Stimulated activated CD8-positive, alpha-beta memory T cell treated with anti-CD3 and anti-CD28 coated beads, Interleukin-4, amount 100 ng/mL, for 4 hours (primary cell): Measurements from ENCODE around the gene ARF5.

Source experiments
- DNase-seq, 2 donors: peaks; one replicate each; pipeline ENCODE4 v3.0.0-alpha.2; 2020; ENCODE audit warnings: low read depth in 2 of 2, low spot score in 1 of 2

The ARF5 gene

DNA sequence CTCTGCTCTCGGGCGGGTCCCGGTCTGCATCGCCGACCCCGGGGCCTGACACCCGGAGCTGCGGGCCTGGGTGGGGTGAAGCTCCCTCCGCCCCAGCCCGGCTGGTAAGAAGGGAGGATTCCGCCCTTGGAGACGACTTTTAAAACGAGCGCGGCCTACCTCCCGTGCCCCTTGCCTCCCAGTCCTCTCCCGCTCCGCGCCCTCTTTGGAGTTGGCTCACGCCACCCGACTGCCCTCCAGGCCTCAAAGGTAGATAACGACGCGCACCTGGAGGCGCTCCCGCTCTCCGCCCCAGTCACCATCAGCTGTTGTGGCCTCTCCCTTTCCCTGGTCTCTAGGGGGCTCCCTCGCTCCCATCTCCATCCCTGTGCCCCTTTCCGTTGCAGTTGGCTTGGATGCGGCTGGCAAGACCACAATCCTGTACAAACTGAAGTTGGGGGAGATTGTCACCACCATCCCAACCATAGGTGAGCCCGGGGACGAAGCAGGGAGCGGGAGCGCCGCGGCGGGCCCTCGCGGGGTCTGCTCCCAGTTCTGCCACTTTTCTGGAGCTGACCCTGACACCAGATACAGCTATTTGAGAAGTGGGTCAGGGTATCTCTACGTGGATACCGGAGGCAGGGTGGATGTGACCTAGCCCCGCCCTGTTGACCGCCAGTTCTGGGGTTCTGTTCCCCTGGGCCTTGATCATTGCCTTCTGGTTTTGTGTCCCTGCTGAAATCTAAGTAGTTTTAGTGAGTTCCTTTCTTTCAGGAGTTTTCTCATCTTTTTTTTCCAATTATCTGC lies 679 bp downstream of the ARF5 start:
- DNase-seq: no peak

- DNase-seq: no peak
Measured at GRCh38 chr7:127589896-127590295, 1.7 kb downstream of the ARF5 start.

GRCh38 chr7:127591189-127591588 lies 3.0 kb downstream of the ARF5 start:
- no peak for DNase-seq

- DNase-seq: no peak
Measured at GRCh38 chr7:127591591-127591990, 3.4 kb downstream of the ARF5 start.

DNA sequence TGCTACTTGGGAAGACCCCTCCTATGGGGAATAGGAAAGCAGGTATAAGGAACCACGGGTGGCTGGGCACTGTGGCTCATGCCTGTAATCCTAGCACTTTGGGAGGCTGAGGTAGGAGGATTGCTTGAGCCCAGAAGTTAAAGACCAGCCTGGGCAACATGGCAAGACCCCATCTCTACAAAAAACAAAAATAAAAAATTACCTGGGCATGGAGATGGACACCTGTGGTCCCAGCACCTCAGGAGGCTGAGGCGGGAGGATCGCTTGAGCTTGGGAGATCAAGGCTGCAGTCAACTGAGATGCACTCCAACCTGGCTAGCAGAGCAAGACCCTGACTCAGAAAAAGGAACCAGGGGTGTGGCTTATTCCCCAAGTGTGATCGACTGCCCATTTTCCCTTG lies 4.3 kb downstream of the ARF5 start:
- no peak for DNase-seq

GRCh38 chr7:127594490-127594889 lies 6.3 kb downstream of the ARF5 start:
- DNase-seq: no peak

- DNase-seq: no peak
Measured at GRCh38 chr7:127595737-127596136, 7.5 kb downstream of the ARF5 start.

GRCh38 chr7:127598318-127598717 lies 10.1 kb downstream of the ARF5 start:
- DNase-seq: no peak

GRCh38 chr7:127600885-127601284 lies 12.7 kb downstream of the ARF5 start:
- DNase-seq: no peak

DNA sequence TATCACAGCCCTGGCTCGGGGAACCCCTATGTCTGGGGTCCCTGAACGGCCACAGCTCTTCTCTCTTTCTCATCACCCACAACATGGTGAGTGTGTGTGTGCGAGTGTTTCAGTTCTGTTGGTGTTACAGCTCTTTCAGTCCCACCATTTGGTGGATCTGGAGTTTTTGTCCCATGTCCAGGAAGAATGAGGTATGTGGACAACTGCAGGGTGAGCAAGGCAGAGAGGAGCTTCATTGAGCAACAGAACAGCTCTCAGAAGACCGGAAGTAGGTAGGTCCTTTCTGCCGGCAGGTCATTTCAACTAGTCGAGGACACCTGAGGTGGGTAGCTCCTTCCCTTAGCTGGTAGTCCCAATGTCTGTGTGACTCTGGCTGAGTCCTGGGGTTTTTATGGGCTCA lies 20.2 kb downstream of the ARF5 start:
- DNase-seq: no peak

DNA sequence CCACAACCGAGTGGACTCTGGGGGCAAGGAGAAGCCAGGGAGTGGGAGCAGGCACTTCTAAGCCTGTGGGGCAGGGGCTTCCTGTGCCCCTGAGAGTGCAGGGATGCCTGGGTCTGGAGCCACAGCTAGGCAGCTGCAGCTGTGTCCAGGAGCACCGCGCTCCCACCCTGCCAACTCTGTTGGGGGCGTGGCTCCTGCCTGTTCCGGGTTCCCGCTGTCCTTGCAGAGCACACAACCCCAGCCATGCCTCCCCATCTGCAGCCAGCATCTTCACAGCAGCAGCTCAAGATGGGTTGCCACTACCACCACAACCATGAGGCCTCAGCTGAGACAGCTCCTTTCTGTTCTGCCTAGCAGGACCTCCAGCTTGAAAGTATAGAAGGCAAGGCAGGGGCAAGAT lies 21.1 kb downstream of the ARF5 start:
- no peak for DNase-seq

GRCh38 chr7:127612263-127612662 lies 24.1 kb downstream of the ARF5 start:
- DNase-seq: no peak

DNA sequence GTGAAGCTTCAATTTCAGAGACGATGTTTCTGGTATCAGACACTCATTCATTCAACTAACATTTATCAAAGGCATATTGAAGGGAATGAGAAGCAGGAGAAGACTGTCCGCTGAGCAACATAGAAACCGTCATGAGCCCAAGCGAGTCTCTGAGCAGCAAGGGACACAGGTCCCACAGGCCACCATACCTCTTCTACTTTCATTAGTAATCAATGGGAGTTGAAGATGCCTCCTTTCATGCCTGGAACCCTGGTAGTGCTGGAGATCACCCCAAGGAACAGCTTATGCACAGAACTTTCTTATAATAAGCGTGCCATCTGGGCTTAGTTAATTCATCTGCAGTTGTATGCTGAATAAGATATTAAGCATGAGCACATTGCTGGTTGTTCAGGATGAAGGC lies 28.5 kb downstream of the ARF5 start:
- DNase-seq: no peak

DNA sequence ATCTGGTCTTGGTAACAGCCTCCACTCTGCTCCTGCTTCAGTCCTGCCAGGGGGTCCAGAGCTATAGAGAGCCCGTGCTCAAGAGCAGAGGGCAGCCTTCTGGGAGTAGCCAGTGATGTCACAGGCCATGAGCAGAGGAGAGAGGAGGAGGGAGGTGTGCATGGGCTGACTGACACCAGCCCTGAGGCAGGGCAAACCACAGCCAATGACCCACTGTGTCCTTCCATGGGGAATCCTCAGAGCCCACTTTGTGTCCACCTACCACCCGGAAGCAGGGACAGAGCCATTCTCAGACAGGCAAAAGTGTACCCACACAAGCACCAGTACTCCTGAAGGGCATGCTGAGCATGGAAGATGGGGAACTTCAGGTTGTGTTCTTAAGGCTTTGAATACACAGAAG lies 29.8 kb downstream of the ARF5 start, which contains the start of gene PAX4:
TSS of gene PAX4 (minus strand) at position 101 of the 400 bp plus-strand sequence. CDS start 2,214 bp downstream, outside the sequence.
- DNase-seq: no peak

DNA sequence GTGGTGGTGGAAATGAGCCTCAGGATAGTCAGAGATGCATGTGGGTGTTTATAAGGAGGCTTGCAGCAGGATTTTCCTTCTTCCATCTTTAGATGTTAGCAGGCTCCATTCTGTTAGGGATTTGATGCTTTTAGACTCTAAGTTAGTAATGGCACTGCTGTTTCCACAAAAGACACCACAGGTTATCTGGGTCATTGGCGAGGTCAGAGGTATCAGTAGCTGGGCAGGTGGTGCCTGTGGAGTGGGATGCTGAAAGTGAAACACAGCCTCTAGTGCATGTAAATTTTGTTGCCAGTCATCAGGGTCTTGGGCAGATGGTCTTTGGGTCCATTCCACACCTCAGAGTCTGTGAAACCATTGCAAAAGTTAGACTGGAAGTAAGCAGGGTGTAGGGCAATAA lies 30.6 kb downstream of the ARF5 start:
- DNase-seq: no peak

GRCh38 chr7:127619681-127620405 lies 31.6 kb downstream of the ARF5 start:
- no peak for DNase-seq

GRCh38 chr7:127620406-127621233 lies 32.4 kb downstream of the ARF5 start:
- DNase-seq: no peak

GRCh38 chr7:127625331-127625730 lies 37.1 kb downstream of the ARF5 start:
- DNase-seq: no peak

- DNase-seq: no peak
Measured at GRCh38 chr7:127628445-127628844, 40.2 kb downstream of the ARF5 start.

DNA sequence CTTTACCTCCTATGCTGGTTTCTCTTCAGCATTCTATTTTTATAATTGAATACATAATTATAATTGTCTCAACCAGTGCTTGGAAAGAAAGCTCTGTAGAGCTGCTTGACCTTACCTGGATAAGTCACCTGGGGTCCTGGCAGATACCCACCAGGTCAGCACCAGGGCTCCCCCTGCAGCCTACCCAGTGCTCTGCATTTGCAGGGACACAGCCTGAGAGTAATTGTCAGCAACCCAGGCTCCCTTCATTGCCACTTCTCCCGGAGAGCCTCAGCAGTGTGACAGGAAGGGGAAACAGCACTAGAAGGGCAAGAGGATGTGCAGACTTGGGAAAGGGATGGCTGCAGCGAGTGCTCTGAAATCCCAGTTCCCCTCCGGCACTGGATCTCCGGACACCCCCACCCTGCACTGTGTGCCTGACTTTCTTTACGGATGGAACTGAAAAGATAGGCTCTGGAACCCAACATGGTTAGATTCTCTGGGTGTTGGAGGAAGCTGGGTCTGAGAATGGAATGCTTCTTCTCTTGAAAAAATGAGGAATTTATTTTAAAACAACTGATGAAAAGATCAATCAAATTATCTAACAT lies 41.1 kb downstream of the ARF5 start:
- DNase-seq: no peak

- DNase-seq: no peak
Measured at GRCh38 chr7:127632276-127632910, 44.2 kb downstream of the ARF5 start.
